Right lobe of liver (tissue), 4 donors: ENCODE measurements around the gene SRCIN1.
"Not testable (repeated sequence)": the region's sequence is repeated elsewhere in the genome, so short reads cannot be mapped to it uniquely, and the experiment has no call there.

ENCODE experiments used
- POLR2A ChIP-seq: fragments of 450-650 bp; IDR thresholded peaks from one replicate; pipeline ENCODE4 v1.6.1; 2017; ENCODE audit warnings: antibody characterized with exemption, mild to moderate bottlenecking
- TF ChIP-seq, protein P1 (sequence below), 4 donors: fragments of 200-600 bp in 3 of 4; fragments of 450-650 bp in 1 of 4; IDR thresholded peaks; one replicate each; pipeline versions ENCODE4 v1.5.1 to v1.8.0; 2016 to 2022; ENCODE audit warnings: antibody characterized with exemption in 4 of 4, mild to moderate bottlenecking in 2 of 4
- donor health status: DM: no; HTN: no; CAD: no.
- donor health status: DM: no; HTN: no; CAD: no.
- donor health status: DM: no; HTN: yes; CAD: no.

DNA sequence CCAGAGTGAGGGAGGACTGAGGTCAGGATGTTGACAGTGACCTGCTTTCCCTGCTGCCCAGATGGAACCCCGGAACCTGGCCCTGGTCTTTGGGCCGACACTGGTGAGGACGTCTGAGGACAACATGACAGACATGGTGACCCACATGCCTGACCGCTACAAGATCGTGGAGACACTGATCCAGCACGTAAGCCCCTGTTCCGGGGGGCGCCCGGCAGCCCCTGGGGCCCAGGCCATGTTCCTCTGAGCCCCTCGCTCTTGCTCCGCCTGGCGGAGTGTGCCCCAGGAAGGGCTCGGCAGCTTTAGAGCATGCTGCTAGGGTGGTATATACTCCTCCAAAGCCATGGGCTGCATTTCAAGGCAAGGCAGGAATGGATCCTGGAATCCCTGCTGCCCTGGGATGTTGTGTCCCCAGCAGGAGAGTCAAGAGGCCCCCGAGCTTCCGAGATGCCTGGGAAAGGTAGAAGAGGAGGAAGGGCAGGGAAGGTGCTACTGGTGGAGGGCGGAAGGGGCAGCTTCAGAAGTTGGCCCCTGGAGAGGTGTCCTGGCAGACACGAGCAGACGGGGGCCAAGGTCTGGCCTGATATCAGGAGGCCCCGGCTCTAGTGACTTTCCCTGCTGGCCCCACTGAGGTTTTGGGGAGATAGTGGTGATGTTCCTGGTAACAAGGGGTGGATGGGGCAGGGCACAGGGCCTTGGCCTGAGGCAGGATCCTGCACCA lies 114.2 kb downstream of the SRCIN1 start:
- not testable (repeated sequence) for TF ChIP-seq POLR2A
- TF ChIP-seq, protein P1, sequence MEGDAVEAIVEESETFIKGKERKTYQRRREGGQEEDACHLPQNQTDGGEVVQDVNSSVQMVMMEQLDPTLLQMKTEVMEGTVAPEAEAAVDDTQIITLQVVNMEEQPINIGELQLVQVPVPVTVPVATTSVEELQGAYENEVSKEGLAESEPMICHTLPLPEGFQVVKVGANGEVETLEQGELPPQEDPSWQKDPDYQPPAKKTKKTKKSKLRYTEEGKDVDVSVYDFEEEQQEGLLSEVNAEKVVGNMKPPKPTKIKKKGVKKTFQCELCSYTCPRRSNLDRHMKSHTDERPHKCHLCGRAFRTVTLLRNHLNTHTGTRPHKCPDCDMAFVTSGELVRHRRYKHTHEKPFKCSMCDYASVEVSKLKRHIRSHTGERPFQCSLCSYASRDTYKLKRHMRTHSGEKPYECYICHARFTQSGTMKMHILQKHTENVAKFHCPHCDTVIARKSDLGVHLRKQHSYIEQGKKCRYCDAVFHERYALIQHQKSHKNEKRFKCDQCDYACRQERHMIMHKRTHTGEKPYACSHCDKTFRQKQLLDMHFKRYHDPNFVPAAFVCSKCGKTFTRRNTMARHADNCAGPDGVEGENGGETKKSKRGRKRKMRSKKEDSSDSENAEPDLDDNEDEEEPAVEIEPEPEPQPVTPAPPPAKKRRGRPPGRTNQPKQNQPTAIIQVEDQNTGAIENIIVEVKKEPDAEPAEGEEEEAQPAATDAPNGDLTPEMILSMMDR (IDR thresholded peaks at IDR 0.05), result not testable (repeated sequence)
